GM10248 (cell line): ENCODE results near the gene FAM107B.

ENCODE experiments used
- CTCF ChIA-PET: fragments of 300-600 bp; sonication (Branson Sonifier 250); formaldehyde crosslinking; extraction: SDS; loops from one replicate; lab custom pipeline; 2021; ENCODE audit warnings: antibody characterized with exemption; lab: Yijun Ruan, JAX
- POLR2A ChIA-PET: fragments of 350-650 bp; sonication (Branson Sonifier 250); formaldehyde crosslinking; extraction: SDS; loops from one replicate; lab custom pipeline; 2020; ENCODE audit warnings: antibody characterized with exemption; lab: Yijun Ruan, JAX
- DNase-seq: peaks from one replicate; pipeline ENCODE4 v3.0.0; 2012; ENCODE audit errors: extremely low spot score
- TF ChIP-seq, protein P1 (sequence below): IDR thresholded peaks from 2 replicates; pipeline ENCODE4 v1.5.1; 2012; ENCODE audit warnings: mild to moderate bottlenecking, low read depth; ENCODE audit errors: extremely low read depth, missing control alignments, control extremely low read depth

FAM107B gene

DNA sequence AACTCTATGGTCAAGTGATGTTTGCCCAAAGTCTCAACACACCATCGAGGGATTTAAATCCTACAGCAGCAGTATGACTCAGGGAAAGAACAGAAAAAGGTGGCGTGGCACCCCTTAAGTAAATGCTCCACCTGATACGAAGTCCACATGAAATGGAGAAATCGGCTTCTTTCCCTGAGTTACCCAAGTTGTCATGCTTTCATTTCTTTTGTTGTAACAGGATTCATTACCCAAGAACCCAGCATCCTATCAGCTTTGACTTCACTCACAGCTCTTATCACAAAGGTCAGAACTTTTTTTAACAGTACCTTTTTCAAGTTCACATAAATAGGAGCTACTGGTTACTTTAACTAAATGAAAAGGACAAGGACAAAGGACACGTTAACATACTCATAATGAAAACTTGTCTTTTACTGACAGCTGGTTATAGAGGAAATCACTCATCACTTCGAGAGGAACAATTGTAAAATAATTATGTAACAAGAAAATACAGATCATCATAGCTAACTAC lies 224.2 kb downstream of the FAM107B start:
- TF ChIP-seq, protein P1, sequence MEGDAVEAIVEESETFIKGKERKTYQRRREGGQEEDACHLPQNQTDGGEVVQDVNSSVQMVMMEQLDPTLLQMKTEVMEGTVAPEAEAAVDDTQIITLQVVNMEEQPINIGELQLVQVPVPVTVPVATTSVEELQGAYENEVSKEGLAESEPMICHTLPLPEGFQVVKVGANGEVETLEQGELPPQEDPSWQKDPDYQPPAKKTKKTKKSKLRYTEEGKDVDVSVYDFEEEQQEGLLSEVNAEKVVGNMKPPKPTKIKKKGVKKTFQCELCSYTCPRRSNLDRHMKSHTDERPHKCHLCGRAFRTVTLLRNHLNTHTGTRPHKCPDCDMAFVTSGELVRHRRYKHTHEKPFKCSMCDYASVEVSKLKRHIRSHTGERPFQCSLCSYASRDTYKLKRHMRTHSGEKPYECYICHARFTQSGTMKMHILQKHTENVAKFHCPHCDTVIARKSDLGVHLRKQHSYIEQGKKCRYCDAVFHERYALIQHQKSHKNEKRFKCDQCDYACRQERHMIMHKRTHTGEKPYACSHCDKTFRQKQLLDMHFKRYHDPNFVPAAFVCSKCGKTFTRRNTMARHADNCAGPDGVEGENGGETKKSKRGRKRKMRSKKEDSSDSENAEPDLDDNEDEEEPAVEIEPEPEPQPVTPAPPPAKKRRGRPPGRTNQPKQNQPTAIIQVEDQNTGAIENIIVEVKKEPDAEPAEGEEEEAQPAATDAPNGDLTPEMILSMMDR: no peak
- ChIA-PET POLR2A (no interaction called here), CTCF (interaction anchor here (0.9 to 6.7 kb wide), 8 partner anchors 11 to 421 kb away, joined by 3 to 50 read pairs (median 3); no protein-coding TSS in a partner anchor)
- DNase-seq: no peak

DNA sequence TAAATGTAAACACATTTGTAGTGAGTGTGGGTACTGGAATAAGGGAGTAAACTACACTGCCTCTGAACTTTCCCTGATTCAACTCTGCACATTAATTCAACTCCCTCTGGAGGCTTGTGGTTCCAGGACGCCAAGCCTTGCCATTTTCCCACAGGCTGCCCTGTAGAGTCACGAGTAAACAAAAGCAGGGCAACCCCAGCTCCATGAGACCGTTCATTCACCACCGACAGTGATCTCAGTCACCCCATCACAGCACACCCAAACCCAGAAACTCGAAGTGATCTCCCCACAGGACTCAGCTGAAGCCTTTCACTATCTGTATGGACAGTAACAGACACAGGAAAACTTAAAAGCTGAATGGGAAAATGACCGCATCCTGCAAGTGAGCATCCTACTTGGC lies 225.2 kb downstream of the FAM107B start:
- TF ChIP-seq, protein P1: no peak
- POLR2A ChIA-PET: no interaction called here
- no peak for DNase-seq
- CTCF ChIA-PET: interaction anchor here (1.0 to 6.7 kb wide), 8 partner anchors 10 to 273 kb away, joined by 3 to 50 read pairs (median 4); no protein-coding TSS in a partner anchor

DNA sequence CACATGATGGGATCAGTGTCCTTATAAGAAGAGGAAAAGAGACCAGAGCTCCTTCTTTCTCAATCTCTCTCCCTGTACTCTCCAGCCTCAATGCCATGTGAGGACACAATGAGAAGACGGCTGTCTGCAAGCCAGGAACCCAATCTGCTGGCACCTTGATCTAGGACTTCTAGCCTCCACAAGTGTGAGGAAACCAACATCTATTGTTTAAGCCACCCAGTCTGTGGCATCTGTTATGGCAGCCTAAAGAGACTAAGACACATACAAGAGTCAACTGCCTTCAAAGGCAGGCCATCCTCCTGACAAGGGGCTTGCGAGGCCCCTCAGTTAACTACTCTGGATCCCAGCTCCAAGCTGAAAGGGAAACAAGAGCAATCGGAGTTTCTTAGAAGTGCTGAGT lies 225.7 kb downstream of the FAM107B start:
- TF ChIP-seq, protein P1: no peak
- no peak for DNase-seq
- POLR2A ChIA-PET: no interaction called here
- CTCF ChIA-PET: interaction anchor here (1.0 to 6.7 kb wide), 6 partner anchors 10 to 274 kb away, joined by 3 to 50 read pairs (median 4); no protein-coding TSS in a partner anchor

DNA sequence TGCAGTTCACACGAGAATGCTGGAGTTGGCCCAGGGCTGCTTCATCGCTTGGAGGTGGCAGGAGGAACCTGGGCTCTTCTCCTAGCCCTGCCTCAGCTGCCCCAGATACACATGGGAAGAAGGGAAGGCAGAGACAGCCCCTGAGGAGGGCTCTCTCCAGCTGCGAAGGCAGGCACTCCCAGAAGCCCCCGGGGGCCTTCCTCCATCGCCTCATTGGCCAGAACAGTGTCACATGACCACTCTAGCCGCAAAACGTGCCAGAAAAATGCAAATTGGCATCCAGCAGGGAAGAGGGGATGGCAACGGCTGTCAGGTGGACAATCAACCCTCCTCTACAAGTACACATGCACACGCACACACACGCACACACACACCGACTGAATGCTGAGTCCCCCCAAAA lies 226.2 kb downstream of the FAM107B start:
- POLR2A ChIA-PET: interaction anchor here (0.6 kb wide), 1 partner anchor 11 kb away, joined by 5 read pairs; no protein-coding TSS in a partner anchor
- no peak for DNase-seq
- TF ChIP-seq, protein P1: no peak
- CTCF ChIA-PET: interaction anchor here (1.4 to 4.4 kb wide), 2 partner anchors 12 to 274 kb away, joined by 3 to 16 read pairs; no protein-coding TSS in a partner anchor

DNA sequence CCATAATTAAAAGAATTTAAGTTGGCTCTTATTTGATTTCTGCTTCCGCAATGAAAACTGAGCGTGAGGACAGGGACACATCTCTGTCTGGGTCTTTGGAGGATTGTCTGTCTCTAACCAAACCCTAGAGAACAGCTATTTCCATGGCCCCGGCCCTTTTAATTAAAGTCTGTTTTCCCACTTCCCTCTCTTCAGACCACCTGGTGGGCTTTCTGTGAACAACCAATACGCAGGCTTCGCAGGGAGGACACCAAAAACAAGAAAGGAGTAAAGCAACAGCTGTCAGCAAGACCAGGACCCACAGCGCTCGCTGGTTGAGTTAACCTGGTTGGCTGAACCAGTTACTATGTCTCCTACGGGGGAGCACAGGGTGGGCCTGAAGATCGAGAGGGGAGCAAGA lies 226.9 kb downstream of the FAM107B start:
- no peak for DNase-seq
- ChIA-PET POLR2A (no interaction called here), CTCF (interaction anchor here (1.4 to 4.4 kb wide), 3 partner anchors 11 to 275 kb away, joined by 3 to 16 read pairs (median 3); no protein-coding TSS in a partner anchor)
- TF ChIP-seq, protein P1: no peak

DNA sequence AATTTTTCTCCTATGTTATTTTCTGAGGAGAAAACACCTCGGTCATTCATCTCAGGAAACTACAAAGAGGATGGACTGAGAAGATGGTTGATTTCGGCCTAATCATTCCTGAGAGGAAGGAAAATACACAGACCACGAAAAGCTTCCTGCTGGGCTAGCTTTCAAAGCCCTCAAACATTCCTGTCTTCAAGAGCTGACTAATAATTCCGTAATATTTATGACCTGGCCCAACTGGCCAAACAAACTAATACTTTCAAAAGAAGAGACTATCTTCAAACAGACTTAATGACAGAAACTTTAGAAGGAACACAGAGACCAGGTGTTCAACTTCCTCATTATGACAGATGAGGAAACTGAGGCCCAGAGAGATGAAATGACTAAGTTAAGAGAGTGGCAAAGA lies 228.9 kb downstream of the FAM107B start:
- ChIA-PET CTCF (interaction anchor here (1.2 to 4.4 kb wide), 2 partner anchors 9 to 11 kb away, joined by 6 to 16 read pairs; no protein-coding TSS in a partner anchor), POLR2A (no interaction called here)
- DNase-seq: no peak
- TF ChIP-seq, protein P1: no peak

DNA sequence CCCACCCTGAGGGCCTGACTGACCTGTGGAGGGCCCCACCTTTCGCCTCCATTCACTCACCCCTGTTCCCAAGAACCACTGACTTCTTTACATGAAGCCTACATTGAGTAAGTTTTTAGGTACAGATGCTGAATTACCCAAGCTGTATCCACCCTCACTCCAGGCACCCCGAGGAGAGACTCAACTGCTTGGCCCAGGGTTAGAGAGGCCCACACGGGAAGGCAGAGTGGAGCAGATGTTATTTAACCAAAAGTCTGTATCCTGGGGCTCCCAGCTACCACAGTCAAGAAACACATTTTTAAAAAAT lies 230.8 kb downstream of the FAM107B start:
- ChIA-PET CTCF (interaction anchor here (0.9 to 2.3 kb wide), 6 partner anchors 10 to 428 kb away, joined by 3 to 10 read pairs (median 7); no protein-coding TSS in a partner anchor), POLR2A (no interaction called here)
- no peak for DNase-seq
- TF ChIP-seq, protein P1: no peak
